NT2/D1 (cell line): ENCODE measurements around the gene SSH2.

Experiments used
- DNase-seq: peaks from one replicate; pipeline ENCODE4 v3.0.0-alpha.2; 2011; ENCODE audit warnings: low read depth, low spot score
- H3K27me3 ChIP-seq: 2 replicates; pipeline ENCODE4 v1.6.0; 2011; ENCODE audit warnings: mild to moderate bottlenecking; ENCODE audit not compliant: insufficient read length, insufficient read depth
- H3K36me3 ChIP-seq: 2 replicates; pipeline ENCODE4 v1.6.1; 2011; ENCODE audit warnings: mild to moderate bottlenecking, low read length, mixed read lengths; ENCODE audit not compliant: insufficient read depth, insufficient read length
- H3K4me1 ChIP-seq: 2 replicates; pipeline ENCODE4 v1.5.1; 2011; ENCODE audit not compliant: insufficient read depth, insufficient read length
- H3K4me3 ChIP-seq: 2 replicates; pipeline ENCODE4 v1.5.1; 2011; ENCODE audit warnings: low read depth; ENCODE audit not compliant: insufficient read length
- H3K9ac ChIP-seq: 2 replicates; pipeline ENCODE4 v1.6.0; 2011; ENCODE audit warnings: low read depth; ENCODE audit not compliant: insufficient read length
- H3K9me3 ChIP-seq: 2 replicates; pipeline ENCODE4 v1.5.1; 2011; ENCODE audit warnings: mild to moderate bottlenecking, low read length; ENCODE audit not compliant: insufficient read depth
- SUZ12 ChIP-seq: IDR thresholded peaks from 2 replicates; pipeline ENCODE4 v1.6.1; 2011; ENCODE audit not compliant: insufficient read length, insufficient read depth; ENCODE audit errors: extremely low read depth
- YY1 ChIP-seq: IDR thresholded peaks from 2 replicates; pipeline ENCODE4 v1.6.1; 2011; ENCODE audit not compliant: insufficient read length, insufficient read depth
- ZNF274 ChIP-seq: IDR thresholded peaks from 2 replicates; pipeline ENCODE4 v1.6.1; 2011; ENCODE audit warnings: mild to moderate bottlenecking, low read depth, low read length

The SSH2 gene

GRCh38 chr17:29929533-29930408 is at the start of gene SSH2:
TSS of gene SSH2 (minus strand) at chr17:29930228. CDS start at chr17:29930000, 228 bp downstream.
- TF ChIP-seq YY1 (no peak), SUZ12 (no peak), ZNF274 (no peak)
- peak within 1 kb of the TSS; percentile 89 for H3K9ac ChIP-seq
- peak; percentile 59 for DNase-seq
- H3K27me3 ChIP-seq, result no peaks in the 10 kb centered on the region
- H3K36me3 ChIP-seq, result no peaks in the 10 kb centered on the region
- no peaks in the 10 kb centered on the region for H3K4me1 ChIP-seq
- no peaks in the 10 kb centered on the region for H3K9me3 ChIP-seq
- H3K4me3 ChIP-seq, result peak within 1 kb of the TSS; percentile 75

- no peak for TF ChIP-seq YY1
- no peak for TF ChIP-seq SUZ12
- TF ChIP-seq ZNF274, result no peak
- Histone ChIP-seq H3K36me3 (no peaks in the 10 kb centered on the region), H3K27me3 (no peaks in the 10 kb centered on the region), H3K9me3 (no peaks in the 10 kb centered on the region), H3K9ac (no peak overlapping the region), H3K4me3 (no peak overlapping the region), H3K4me1 (no peaks in the 10 kb centered on the region)
- DNase-seq, result no peak
These were observed 47.8 kb upstream of the SSH2 start for GRCh38 chr17:29977836-29978235.

- H3K4me3 ChIP-seq, result no peak overlapping the region
- TF ChIP-seq YY1, result no peak
- TF ChIP-seq ZNF274, result no peak
- no peak for TF ChIP-seq SUZ12
- H3K4me1 ChIP-seq, result no peaks in the 10 kb centered on the region
- DNase-seq, result no peak
- H3K9me3 ChIP-seq, result no peaks in the 10 kb centered on the region
- no peak overlapping the region for H3K9ac ChIP-seq
- no peaks in the 10 kb centered on the region for H3K27me3 ChIP-seq
- H3K36me3 ChIP-seq, result no peaks in the 10 kb centered on the region
These were observed 43.0 kb upstream of the SSH2 start for GRCh38 chr17:29973005-29973404.

GRCh38 chr17:29972277-29972676 is 42.2 kb upstream of the SSH2 start:
- H3K4me3 ChIP-seq, result no peak overlapping the region
- no peak for TF ChIP-seq ZNF274
- H3K4me1 ChIP-seq, result no peaks in the 10 kb centered on the region
- no peaks in the 10 kb centered on the region for H3K36me3 ChIP-seq
- no peaks in the 10 kb centered on the region for H3K27me3 ChIP-seq
- no peak for DNase-seq
- no peak overlapping the region for H3K9ac ChIP-seq
- H3K9me3 ChIP-seq, result no peaks in the 10 kb centered on the region

- no peaks in the 10 kb centered on the region; the same call in 1 of the 2 replicates for H3K9me3 ChIP-seq
- no peaks in the 10 kb centered on the region for H3K36me3 ChIP-seq
- no peak overlapping the region for H3K4me3 ChIP-seq
- H3K9ac ChIP-seq, result no peak overlapping the region
- H3K4me1 ChIP-seq, result no peaks in the 10 kb centered on the region
- no peaks in the 10 kb centered on the region for H3K27me3 ChIP-seq
- TF ChIP-seq ZNF274 (no peak), YY1 (no peak), SUZ12 (no peak)
- DNase-seq, result no peak
These were observed 38.2 kb upstream of the SSH2 start for GRCh38 chr17:29968271-29968670.

- no peaks in the 10 kb centered on the region for H3K36me3 ChIP-seq
- no peak overlapping the region for H3K4me3 ChIP-seq
- no peak for DNase-seq
- no peaks in the 10 kb centered on the region for H3K4me1 ChIP-seq
- H3K9ac ChIP-seq, result no peak overlapping the region
- H3K27me3 ChIP-seq, result no peaks in the 10 kb centered on the region
- TF ChIP-seq YY1, result no peak
- no peak for TF ChIP-seq ZNF274
- H3K9me3 ChIP-seq, result no peaks in the 10 kb centered on the region; the same call in 1 of the 2 replicates
These were observed 32.6 kb upstream of the SSH2 start for GRCh38 chr17:29962656-29963055.

GRCh38 chr17:29959658-29960337 is 29.8 kb upstream of the SSH2 start:
- no peak for DNase-seq
- no peaks in the 10 kb centered on the region for H3K36me3 ChIP-seq
- no peaks in the 10 kb centered on the region for H3K27me3 ChIP-seq
- no peak for TF ChIP-seq SUZ12
- no peak for TF ChIP-seq YY1
- TF ChIP-seq ZNF274, result no peak
- no peaks in the 10 kb centered on the region for H3K4me1 ChIP-seq
- H3K9ac ChIP-seq, result no peak overlapping the region
- no peaks in the 10 kb centered on the region; the same call in 1 of the 2 replicates for H3K9me3 ChIP-seq
- no peak overlapping the region for H3K4me3 ChIP-seq
